Measurements from ENCODE around the gene KCNA2.

Gene KCNA2

GRCh38 chr1:110618668-110619067 lies 12.5 kb upstream of the KCNA2 start:
- Histone ChIP-seq H3K27me3 (ENCODE audit: control insufficient read depth, low read length) (peaks cover 16% of the 10 kb centered on the region), H3F3A (ENCODE audit: control insufficient read depth, insufficient read depth) (peaks cover 2% of the 10 kb centered on the region; the same call in 1 of the 2 replicates), H3K4me2 (ENCODE audit: low read length) (no peak overlapping the region; the same call in 1 of the 2 replicates), H3K4me3 (ENCODE audit: low read length) (no peak overlapping the region; the same call in 1 of the 2 replicates), H4K20me1 (ENCODE audit: control insufficient read depth, insufficient read depth, low read depth, low read length) (no peaks in the 10 kb centered on the region), H3K79me2 (ENCODE audit: control insufficient read depth, low read length) (no peaks in the 10 kb centered on the region), H3K4me1 (ENCODE audit: control insufficient read depth, low read length) (peaks cover 30% of the 10 kb centered on the region), H3K9me3 (ENCODE audit: control insufficient read depth, insufficient read depth, low read length) (no peaks in the 10 kb centered on the region), H3K9me2 (replicated peaks; ENCODE audit: control insufficient read depth, low read length) (no peaks in the 10 kb centered on the region), H3K27ac (ENCODE audit: low read depth, low read length) (no peak overlapping the region), H3K36me3 (ENCODE audit: control insufficient read depth, low read length) (no peaks in the 10 kb centered on the region)
- TF ChIP-seq CTCF (IDR thresholded peaks at IDR 0.05; ENCODE audit: low read depth, low read length, poor library complexity, severe bottlenecking) (no peak), EZH2phosphoT487 (IDR thresholded peaks at IDR 0.05; ENCODE audit: borderline replicate concordance, low read length) (no peak)

- no peaks in the 10 kb centered on the region for H4K20me1 ChIP-seq (ENCODE audit: control insufficient read depth, insufficient read depth, low read depth, low read length)
- H3F3A ChIP-seq (ENCODE audit: control insufficient read depth, insufficient read depth), result peaks cover 2% of the 10 kb centered on the region; the same call in 1 of the 2 replicates
- peaks cover 30% of the 10 kb centered on the region for H3K4me1 ChIP-seq (ENCODE audit: control insufficient read depth, low read length)
- no peak overlapping the region for H3K4me2 ChIP-seq (ENCODE audit: low read length)
- no peak overlapping the region for H3K27ac ChIP-seq (ENCODE audit: low read depth, low read length)
- no peaks in the 10 kb centered on the region for H3K79me2 ChIP-seq (ENCODE audit: control insufficient read depth, low read length)
- H3K27me3 ChIP-seq (ENCODE audit: control insufficient read depth, low read length), result peaks cover 16% of the 10 kb centered on the region
- no peaks in the 10 kb centered on the region for H3K36me3 ChIP-seq (ENCODE audit: control insufficient read depth, low read length)
- TF ChIP-seq CTCF (IDR thresholded peaks at IDR 0.05; ENCODE audit: low read depth, low read length, poor library complexity, severe bottlenecking) (no peak), EZH2phosphoT487 (IDR thresholded peaks at IDR 0.05; ENCODE audit: borderline replicate concordance, low read length) (no peak)
- H3K4me3 ChIP-seq (ENCODE audit: low read length), result no peak overlapping the region
- no peaks in the 10 kb centered on the region for H3K9me2 ChIP-seq (replicated peaks; ENCODE audit: control insufficient read depth, low read length)
- no peaks in the 10 kb centered on the region for H3K9me3 ChIP-seq (ENCODE audit: control insufficient read depth, insufficient read depth, low read length)
These were observed 11.4 kb upstream of the KCNA2 start for GRCh38 chr1:110617589-110617988.

GRCh38 chr1:110617116-110617515 lies 11.0 kb upstream of the KCNA2 start:
- Histone ChIP-seq H3K9me3 (ENCODE audit: control insufficient read depth, insufficient read depth, low read length) (no peaks in the 10 kb centered on the region), H3F3A (ENCODE audit: control insufficient read depth, insufficient read depth) (peaks cover 2% of the 10 kb centered on the region; the same call in 1 of the 2 replicates), H3K27me3 (ENCODE audit: control insufficient read depth, low read length) (peaks cover 20% of the 10 kb centered on the region), H3K4me3 (ENCODE audit: low read length) (no peak overlapping the region), H3K4me1 (ENCODE audit: control insufficient read depth, low read length) (peaks cover 30% of the 10 kb centered on the region), H3K27ac (ENCODE audit: low read depth, low read length) (no peak overlapping the region), H3K79me2 (ENCODE audit: control insufficient read depth, low read length) (no peaks in the 10 kb centered on the region), H4K20me1 (ENCODE audit: control insufficient read depth, insufficient read depth, low read depth, low read length) (no peaks in the 10 kb centered on the region), H3K9me2 (replicated peaks; ENCODE audit: control insufficient read depth, low read length) (no peaks in the 10 kb centered on the region), H3K36me3 (ENCODE audit: control insufficient read depth, low read length) (no peaks in the 10 kb centered on the region), H3K4me2 (ENCODE audit: low read length) (no peak overlapping the region)
- TF ChIP-seq CTCF (IDR thresholded peaks at IDR 0.05; ENCODE audit: low read depth, low read length, poor library complexity, severe bottlenecking) (no peak), EZH2phosphoT487 (IDR thresholded peaks at IDR 0.05; ENCODE audit: borderline replicate concordance, low read length) (no peak)

All from DOHH2 (cell line).